Fibroblast of lung (primary cell): Measurements from ENCODE around the gene ITPR1. TPM values are rescaled to one million over a fixed set of nuclear protein-coding genes. Genes with fewer than 3 reads are reported as not detected.

Experiments used
- DNase-seq, 2 donors: peaks; one replicate each; pipeline versions ENCODE4 v3.0.0 to v3.0.0-alpha.2; 2010; ENCODE audit warnings: low read depth in 2 of 2
- H2AFZ ChIP-seq: 2 replicates; pipeline ENCODE4 v1.5.1; 2012; ENCODE audit warnings: low read length, control low read depth, inconsistent platforms
- H3K27ac ChIP-seq: 2 replicates; pipeline ENCODE4 v1.5.1; 2011; ENCODE audit warnings: low read length, control low read depth; ENCODE audit not compliant: insufficient read depth
- H3K27me3 ChIP-seq: 2 replicates; pipeline ENCODE4 v1.5.1; 2011; ENCODE audit warnings: mild to moderate bottlenecking, low read length; ENCODE audit not compliant: control insufficient read depth, insufficient read depth
- H3K36me3 ChIP-seq: 2 replicates; pipeline ENCODE4 v1.5.1; 2011; ENCODE audit warnings: low read length; ENCODE audit not compliant: control insufficient read depth, insufficient read depth
- H3K4me1 ChIP-seq: 2 replicates; pipeline ENCODE4 v1.5.1; 2011; ENCODE audit warnings: low read length; ENCODE audit not compliant: control insufficient read depth, insufficient read depth; ENCODE audit errors: extremely low read depth
- H3K4me2 ChIP-seq: 2 replicates; pipeline ENCODE4 v1.5.1; 2011; ENCODE audit warnings: low read length, control low read depth; ENCODE audit not compliant: insufficient read depth; ENCODE audit errors: extremely low read depth
- H3K4me3 ChIP-seq, 4 experiments: fragments of 200-600 bp in 1 of 4; sonication (generic) in 1 of 4; replicated peaks in 1 of 4; 2 replicates each; pipeline ENCODE4 v1.5.1; 2011 to 2016; ENCODE audit warnings: low read length in 4 of 4, low read depth in 3 of 4, mild to moderate bottlenecking in 3 of 4, control low read depth in 2 of 4, inconsistent platforms in 1 of 4, mixed read lengths in 1 of 4; ENCODE audit not compliant: insufficient read depth in 1 of 4; ENCODE audit errors: control extremely low read depth in 1 of 4
- H3K79me2 ChIP-seq: 2 replicates; pipeline ENCODE4 v1.5.1; 2012; ENCODE audit warnings: mild to moderate bottlenecking, low read length, inconsistent platforms; ENCODE audit not compliant: control insufficient read depth, insufficient read depth
- H3K9ac ChIP-seq: 2 replicates; pipeline ENCODE4 v1.5.1; 2011; ENCODE audit warnings: mild to moderate bottlenecking, low read length, control low read depth; ENCODE audit not compliant: insufficient read depth
- H3K9me3 ChIP-seq: 2 replicates; pipeline ENCODE4 v1.5.1; 2012; ENCODE audit warnings: low read depth, low read length; ENCODE audit not compliant: control insufficient read depth, insufficient read depth
- H4K20me1 ChIP-seq: 2 replicates; pipeline ENCODE4 v1.5.1; 2011; ENCODE audit warnings: low read length; ENCODE audit not compliant: control insufficient read depth, insufficient read depth; ENCODE audit errors: extremely low read depth
- CTCF ChIP-seq, 2 donors: IDR thresholded peaks in 1 of 2; conservative IDR thresholded peaks in 1 of 2; 1 replicate in 1 of 2; 2 replicates in 1 of 2; pipeline ENCODE4 v1.5.1; 2011 to 2012; ENCODE audit warnings: low read length in 2 of 2, control low read depth in 1 of 2, inconsistent platforms in 1 of 2, low read depth in 1 of 2, mild to moderate bottlenecking in 1 of 2
- EZH2 ChIP-seq: IDR thresholded peaks from 2 replicates; pipeline ENCODE4 v1.5.1; 2012; ENCODE audit warnings: low read length, control low read depth, mild to moderate bottlenecking; ENCODE audit errors: missing control alignments
- polyA plus RNA-seq, 2 donors: library from polyadenylated mRNA; depleted of rRNA in 1 of 2; stranded (reverse) in 1 of 2; unstranded in 1 of 2; fragments of >200 nt; gene quantifications; 2 replicates each; pipeline ENCODE4 v1.2.1, GENCODE V29; 2011 to 2012; ENCODE audit warnings: missing spikeins in 1 of 2
- total RNA-seq: library from RNA; depleted of rRNA; stranded (reverse); fragments of >200 nt; gene quantifications from 2 replicates; pipeline ENCODE4 v1.2.1, GENCODE V29; 2014

ITPR1 gene
- total and polyA plus RNA-seq, 2 donors (not counting 1 experiment from before 2014, with no cell fraction given) = 19.2 to 87.0 TPM

- H3K4me2 ChIP-seq = no peak overlapping the region
- H3K9ac ChIP-seq = no peak overlapping the region
- no peak overlapping the region for H2AFZ ChIP-seq
- no peaks in the 10 kb centered on the region for H3K4me1 ChIP-seq
- H3K79me2 ChIP-seq = no peaks in the 10 kb centered on the region
- H4K20me1 ChIP-seq = no peaks in the 10 kb centered on the region
- TF ChIP-seq CTCF (conservative IDR thresholded peaks at IDR 0.05 in 1 of 2, IDR thresholded peaks at IDR 0.05 in 1 of 2; ENCODE audit: low read depth in 1 of 2, low read length in 2 of 2) (no peak), EZH2 (no peak)
- H3K4me3 ChIP-seq = no peak overlapping the region
- DNase-seq = no peak
- H3K27ac ChIP-seq = no peak overlapping the region
- no peaks in the 10 kb centered on the region for H3K36me3 ChIP-seq
- no peaks in the 10 kb centered on the region for H3K27me3 ChIP-seq
- H3K9me3 ChIP-seq = no peaks in the 10 kb centered on the region
Measured at GRCh38 chr3:4732925-4733324, 239.8 kb downstream of the ITPR1 start.

- H3K9ac ChIP-seq = no peak overlapping the region
- no peaks in the 10 kb centered on the region for H3K36me3 ChIP-seq
- H3K27me3 ChIP-seq = no peaks in the 10 kb centered on the region
- H3K4me1 ChIP-seq = no peaks in the 10 kb centered on the region
- H4K20me1 ChIP-seq = no peaks in the 10 kb centered on the region
- DNase-seq = no peak
- no peak for TF ChIP-seq CTCF (conservative IDR thresholded peaks at IDR 0.05 in 1 of 2, IDR thresholded peaks at IDR 0.05 in 1 of 2; ENCODE audit: low read depth in 1 of 2, low read length in 2 of 2)
- TF ChIP-seq EZH2 = no peak
- no peaks in the 10 kb centered on the region for H3K79me2 ChIP-seq
- H3K27ac ChIP-seq = no peak overlapping the region
- H3K4me3 ChIP-seq = no peak overlapping the region
- H2AFZ ChIP-seq = no peak overlapping the region
- H3K9me3 ChIP-seq = no peaks in the 10 kb centered on the region
- H3K4me2 ChIP-seq = no peak overlapping the region
Measured at GRCh38 chr3:4734454-4734853, 241.3 kb downstream of the ITPR1 start.

GRCh38 chr3:4735243-4735642, 242.1 kb downstream of the ITPR1 start:
- Histone ChIP-seq H3K4me2 (no peak overlapping the region), H3K27me3 (no peaks in the 10 kb centered on the region), H4K20me1 (no peaks in the 10 kb centered on the region), H3K4me3 (no peak overlapping the region), H2AFZ (no peak overlapping the region), H3K36me3 (no peaks in the 10 kb centered on the region), H3K79me2 (no peaks in the 10 kb centered on the region), H3K9me3 (no peaks in the 10 kb centered on the region), H3K4me1 (no peaks in the 10 kb centered on the region), H3K9ac (no peak overlapping the region), H3K27ac (no peak overlapping the region)
- no peak for TF ChIP-seq CTCF (conservative IDR thresholded peaks at IDR 0.05 in 1 of 2, IDR thresholded peaks at IDR 0.05 in 1 of 2; ENCODE audit: low read depth in 1 of 2, low read length in 2 of 2)
- DNase-seq = no peak
